HG03103 (cell line): ENCODE measurements around the gene POP7.

Experiments
- ATAC-seq: cut with Tn5 transposase; IDR thresholded peaks from one replicate; pipeline ENCODE4 v1.9.1; 2021; ENCODE audit warnings: low read depth; ENCODE audit not compliant: unreplicated experiment

The POP7 gene

DNA sequence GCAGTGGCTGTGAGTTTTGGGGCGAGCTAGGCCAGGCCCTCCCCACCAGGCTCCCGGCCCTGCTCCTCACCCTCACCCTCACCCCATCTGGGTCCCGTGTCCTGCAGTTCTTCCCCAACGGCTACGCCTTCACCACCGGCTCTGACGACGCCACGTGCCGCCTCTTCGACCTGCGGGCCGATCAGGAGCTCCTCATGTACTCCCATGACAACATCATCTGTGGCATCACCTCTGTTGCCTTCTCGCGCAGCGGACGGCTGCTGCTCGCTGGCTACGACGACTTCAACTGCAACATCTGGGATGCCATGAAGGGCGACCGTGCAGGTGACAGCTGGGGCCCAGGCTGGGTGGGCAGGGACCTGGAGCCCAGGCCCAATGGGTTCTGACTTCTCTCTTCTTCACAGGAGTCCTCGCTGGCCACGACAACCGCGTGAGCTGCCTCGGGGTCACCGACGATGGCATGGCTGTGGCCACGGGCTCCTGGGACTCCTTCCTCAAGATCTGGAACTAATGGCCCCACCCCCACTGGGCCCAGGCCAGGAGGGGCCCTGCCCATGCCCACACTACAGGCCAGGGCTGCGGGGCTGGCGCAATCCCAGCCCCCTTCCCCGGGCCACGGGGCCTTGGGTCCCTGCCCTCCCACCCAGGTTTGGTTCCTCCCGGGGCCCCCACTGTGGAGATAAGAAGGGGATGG, 27.5 kb upstream of the POP7 start:
- ATAC-seq, result no peak

DNA sequence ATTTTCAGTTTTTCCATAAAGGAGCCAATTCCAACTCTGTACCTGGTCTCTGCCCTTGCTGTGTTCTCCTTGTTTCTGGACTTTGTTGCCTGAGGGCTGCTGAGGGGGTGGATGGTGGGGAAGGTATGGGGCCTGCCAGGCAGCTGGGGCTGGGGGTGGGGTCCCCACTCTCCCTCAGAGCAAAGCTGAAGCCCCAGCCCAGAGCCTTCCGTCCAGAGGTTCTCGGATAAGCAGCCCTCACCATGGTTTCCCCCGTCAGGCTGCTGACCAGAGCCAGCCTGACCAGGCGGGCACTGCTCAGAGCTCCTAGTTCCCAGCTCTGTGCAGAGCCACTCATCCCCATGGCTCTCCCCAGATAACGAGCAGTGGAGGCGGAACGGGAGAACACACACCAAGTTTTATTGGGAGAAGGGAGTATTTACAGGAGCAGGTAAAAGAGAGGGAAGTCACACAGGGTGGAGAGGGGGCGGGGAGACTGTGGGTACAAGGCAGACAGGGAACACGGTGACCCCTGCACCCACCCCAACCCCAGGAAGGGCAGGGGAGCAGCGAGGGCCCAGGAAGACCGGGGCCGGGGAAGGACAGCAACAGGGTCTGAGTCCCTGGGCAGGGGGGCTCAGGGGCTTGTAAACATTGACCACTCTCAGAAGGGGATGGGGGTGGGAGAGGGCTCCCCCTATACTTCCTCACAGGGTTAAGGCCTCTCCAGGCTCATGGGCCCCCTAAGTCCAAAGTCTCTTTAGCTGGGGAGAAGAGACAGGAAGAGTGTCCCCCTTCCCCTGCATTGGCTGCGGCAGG, 26.6 kb upstream of the POP7 start:
- ATAC-seq, result no peak

DNA sequence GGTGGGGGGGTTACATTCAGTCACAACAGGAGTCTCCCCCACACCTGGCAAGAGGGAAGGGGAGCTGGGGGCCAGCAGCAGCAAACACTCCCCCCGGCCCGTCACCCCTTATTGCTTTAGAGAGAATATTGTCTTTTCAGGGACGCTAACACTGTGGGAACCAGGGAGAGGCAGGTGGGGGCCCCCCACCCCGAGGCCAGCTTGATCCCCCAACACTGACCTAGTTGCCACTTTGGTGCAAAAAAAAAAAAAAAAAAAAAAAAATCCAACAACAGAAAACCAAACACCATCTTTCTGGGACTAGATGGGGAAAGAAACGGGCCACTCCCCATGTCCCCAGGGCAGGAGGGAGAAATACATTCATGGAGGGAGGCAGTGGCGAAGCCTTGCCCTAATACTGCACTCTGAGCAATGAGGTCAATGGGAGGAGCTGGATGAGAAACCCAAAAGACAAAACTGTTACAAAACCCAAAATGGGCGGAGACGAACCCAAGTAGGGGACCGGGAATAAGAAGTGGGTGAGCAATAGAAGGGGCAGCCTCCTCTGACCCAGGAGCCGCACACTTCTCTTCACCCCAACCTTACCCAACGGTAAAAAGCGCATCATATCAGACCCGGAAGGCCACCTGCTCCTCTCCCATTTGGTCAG, 25.9 kb upstream of the POP7 start:
- no peak for ATAC-seq

DNA sequence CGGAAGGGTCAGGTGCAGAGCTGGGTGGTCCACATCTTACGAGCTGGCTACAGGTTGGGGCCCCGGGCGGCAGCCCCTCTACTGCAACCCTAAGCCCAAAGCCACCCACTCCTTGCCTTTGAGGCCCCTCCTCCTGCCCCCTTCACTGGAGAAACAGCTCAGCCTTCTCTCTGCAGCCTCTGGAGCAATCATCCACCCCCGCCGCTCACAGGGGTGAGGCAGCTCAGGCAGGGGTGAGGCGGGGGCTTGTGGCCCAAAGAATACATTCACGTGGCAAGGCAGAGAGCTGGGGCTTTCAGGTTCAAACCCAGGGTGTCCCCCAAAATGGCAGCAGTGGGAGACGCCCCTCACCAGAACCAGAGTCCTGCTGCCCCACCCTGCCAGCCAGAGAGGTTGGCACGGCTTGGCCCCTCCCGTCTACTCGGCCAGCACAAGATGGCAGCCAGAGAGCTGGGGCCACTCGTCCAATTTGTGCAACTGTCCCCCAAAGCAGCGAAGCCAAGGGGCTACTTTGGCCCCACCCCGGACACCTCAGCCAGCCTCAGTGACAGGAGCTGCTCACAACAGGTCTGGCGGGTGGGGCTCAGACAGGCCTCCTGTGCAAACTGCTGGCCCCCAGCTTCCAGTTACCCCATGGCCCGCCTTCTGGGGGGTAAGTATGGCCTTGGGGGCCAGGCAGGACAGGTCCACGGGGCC, 25.2 kb upstream of the POP7 start:
- ATAC-seq, result no peak

DNA sequence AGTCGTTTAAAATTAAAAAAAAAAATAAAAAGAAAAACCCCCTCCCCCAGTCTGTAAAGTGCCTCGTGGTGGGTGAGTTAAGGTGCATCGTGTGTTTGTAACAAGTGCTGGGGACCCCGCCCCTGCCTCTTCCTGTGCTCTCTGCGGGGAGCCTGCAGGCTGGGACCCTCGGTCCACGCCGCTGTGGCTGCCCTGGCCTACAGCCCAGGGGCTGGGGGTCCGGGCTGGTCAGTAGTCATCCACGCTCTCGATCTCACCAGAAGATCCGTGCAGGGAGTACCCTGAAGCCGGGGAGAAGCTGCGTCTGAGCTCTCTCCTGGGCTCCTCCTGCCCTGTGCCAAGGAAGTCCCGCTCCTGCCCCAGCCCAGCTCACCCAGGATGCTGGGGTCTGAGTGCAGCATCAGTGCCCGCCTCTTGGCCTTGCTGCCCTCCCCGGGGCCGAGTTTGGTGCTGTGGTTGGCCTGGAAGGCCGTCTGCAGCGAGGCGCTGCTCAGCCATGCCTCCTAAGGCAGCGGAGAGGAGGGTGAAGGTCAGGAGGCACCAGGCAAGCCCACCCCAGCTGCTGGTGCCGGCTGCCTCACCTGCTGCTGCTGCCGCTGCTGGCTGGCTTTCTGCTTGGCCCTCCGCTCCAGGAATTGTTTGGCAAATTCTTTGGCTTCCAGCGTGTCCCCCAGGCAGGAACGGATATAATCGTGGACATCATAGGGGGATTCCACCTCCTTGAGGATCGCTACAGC, 24.3 kb upstream of the POP7 start:
- no peak for ATAC-seq

DNA sequence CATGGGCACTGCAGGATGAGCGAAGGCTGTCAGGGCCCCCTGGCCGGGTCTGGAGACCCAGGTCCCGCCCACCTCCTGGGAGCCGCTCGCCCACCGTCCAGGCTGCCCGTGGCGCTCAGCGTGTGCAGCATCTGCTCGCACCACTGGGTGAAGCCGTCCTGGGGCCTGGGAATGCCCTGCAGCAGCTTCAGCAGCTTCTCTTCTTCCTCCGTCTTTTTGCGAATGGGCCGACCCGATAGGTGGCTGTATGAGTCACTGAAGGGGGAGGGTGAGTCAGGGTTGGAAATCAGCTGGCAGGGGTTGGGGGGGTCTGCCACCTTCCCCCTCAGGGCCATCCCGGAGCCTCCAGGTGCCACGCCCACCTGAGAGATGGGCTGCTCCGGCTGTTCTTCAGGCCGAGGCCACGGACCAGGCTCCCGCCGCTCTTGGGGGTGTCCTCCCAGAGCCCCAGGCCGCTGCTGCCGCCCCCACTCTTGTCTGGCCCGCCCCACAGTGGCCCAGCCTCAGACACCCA, 23.6 kb upstream of the POP7 start:
- no peak for ATAC-seq

DNA sequence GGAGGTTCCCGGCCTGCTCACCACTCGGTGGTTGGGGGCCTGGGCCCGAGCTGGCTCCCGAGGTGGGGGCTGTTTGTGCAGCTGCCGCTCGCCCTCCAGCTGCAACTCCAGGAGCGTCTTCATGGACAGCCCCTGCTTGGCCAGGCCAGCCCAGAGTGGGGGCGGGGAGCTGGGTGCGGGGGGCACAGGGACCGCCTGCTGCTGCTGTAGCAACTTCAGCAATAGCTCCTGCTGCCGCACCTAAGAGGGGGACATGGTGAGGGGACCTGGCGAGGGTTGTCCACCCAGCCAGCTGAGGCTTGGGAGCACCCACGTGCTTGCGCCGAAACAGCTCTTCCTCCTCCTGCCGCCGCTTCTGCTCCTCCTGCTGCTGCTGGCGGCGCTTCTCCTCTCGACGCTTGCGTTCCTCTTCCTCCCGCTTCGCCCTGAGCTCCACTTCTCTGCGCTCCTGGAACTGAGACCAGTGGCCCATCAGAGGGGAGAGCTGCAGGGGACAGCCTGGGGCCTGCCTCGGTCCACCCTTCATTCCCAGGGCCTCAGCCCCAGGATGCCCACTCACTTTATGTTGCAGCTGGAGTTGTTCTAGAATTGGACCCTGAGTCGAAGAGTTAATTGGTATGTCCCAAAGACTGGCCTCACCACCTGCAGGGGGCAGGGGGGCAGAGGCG, 22.8 kb upstream of the POP7 start:
- no peak for ATAC-seq

DNA sequence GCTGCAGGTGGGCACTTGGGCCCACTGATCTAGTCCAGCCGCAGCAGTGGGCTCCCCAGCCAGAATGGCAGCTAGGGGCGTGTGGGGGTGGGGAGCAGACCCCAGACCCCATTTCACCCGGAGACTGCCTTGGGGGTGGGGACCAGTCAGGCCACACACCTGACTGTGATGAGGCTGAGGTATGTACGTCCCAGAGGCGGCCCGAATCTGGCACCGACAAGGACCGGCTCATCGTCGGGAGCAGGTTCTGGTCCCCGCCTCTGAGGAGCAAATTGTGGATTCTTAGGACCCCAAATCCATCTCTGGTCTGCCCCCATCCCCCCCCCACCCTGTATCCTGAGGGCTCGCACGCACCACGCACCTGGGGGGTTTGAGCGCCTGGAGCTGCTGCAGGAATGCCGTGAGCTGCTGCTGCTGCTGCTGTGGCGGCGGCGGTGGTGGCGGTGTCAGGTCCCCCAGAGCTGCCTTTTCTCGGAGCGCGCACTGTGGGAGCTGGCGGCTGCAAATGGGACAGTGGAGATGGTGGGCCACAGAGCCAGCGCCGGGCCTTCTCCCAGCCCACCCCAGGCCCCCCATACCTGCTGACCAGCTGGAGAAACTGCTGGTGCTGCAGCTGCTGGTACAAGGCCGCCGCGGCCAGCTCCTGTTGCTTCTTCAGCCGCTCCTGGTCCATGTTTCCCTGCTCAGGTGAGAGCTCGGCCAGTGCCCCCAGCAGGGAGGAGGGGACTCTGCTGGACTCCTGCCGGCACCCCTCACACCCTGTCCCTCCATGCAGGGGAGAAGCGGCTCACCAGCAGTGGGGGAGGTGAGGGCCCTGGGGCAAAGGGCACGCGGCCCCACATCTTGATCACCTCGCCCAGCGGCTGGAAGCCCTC, 22.0 kb upstream of the POP7 start:
- ATAC-seq, result no peak

DNA sequence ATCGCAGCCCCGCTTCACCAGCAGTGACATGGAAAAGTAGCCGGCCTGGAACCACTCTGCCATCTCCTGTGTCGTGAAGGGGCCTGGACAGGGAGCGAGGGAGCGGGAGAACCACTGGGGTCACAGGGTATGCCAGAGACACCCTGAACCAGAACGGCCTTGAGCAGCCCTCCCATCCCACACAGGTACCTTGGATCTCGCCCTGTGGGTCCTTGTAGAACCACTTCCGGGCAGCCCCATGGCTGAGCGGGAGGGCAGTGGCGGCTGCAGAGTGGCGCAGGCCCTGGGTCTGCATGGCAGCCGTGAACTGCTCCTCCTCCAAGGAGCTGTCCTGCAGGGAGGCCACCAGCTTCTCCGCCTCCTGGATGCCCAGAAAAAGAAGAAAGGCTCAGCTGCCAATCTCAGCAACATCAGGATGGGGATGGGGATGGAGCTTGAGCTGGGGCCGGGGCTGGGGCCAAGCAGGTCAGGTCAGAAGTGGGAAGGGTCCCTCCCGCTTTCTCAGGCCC, 21.3 kb upstream of the POP7 start:
- no peak for ATAC-seq

DNA sequence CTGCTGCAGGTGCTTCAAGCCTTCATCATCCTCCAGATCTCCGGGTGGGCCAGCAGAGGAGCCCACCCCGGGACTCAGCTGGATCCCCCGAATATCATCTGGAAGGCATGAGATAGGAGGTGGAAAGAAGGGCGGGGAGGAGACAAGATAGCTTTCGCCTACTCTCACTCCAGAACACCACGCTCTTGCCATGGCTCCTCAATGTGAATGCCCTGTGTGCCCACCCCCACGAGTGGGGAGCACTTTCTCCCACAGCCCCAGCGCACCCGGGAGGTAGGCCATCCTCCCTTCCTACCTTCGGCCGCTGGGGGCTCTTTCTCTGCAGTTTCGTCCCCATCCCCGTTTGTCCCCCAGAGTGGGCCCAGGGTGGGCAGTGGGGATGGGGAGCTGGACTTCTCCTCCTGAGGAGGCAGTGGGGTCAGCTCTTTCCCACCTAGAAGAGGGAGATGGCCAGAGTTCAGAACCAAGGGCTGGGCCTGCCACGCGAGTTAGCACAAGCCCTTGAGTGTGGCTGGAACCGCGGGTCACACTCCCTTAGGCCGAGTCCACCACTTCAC, 20.8 kb upstream of the POP7 start:
- ATAC-seq, result no peak

DNA sequence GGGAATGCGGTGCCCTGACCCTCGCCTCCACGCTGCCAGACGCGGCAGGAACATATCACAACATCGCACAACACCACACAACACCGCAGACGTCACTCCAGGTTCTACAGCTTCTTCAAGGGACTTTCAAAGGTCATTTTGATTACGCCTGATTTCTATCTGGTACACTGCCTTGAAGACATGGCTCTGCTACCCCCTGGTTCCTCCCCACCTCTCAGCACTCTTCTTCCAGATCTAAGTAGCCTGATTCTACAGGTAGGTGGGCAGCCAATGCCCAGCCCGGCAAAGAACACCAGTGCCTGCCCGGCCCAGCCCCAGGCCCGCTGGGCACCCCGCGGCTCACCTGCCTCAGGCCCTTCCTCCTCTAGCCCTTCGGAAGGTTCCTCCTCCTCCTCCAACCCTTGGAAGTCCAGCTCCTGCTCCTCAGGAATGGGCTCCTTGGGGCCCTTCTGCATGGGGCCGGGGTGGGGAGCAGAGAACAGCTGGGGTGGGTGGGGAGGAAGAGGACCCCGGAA, 20.2 kb upstream of the POP7 start:
- ATAC-seq, result no peak

DNA sequence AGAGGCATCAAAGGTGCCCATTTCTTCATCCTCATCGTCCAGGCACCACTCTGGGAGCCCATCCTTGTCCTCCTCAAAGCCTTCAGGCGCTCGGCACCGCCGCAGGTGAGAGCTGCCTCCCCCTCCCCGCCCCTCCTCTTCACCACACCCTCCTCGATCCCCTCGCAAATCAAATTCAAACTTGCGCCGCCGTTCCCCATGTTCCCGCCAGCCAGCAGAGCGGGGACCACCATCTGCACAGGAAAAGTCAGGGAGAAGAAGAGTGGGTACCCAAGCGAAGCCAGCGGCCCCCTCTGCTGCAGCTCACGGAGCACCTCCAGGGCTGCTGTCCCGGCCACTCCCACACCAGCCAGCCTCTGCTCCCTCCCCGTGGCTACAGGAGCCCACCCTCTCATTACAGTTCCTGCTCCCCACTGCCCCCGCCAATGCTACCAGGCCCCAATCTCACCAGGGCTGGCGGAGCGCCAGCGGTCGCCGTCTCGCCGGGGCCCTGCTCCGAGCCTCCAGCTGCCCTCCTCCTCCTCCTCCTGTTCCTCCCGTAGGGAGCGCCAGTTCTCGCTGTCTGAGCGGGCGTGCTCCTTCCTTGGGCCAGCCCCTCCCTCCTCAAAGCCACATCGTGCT, 19.6 kb upstream of the POP7 start:
- ATAC-seq, result no peak

DNA sequence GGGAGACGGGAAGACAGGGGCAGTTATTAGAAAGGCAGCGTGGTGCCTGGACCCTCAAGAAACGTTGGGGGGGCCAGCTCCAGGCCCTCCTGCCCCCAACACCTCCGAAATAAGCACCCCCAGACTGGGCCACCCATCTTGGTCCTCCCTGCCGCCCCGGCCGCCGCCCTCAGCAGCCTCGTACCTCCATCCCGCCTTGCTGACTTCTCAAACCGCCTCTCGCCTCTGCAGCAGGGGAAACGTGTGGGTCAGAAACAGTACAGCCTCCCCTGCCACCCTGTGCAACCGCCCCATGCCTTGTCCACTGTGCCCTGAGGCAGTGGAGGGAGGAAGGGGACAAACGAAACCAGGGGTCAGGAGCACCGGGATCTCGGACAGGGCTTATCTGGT, 19.1 kb upstream of the POP7 start:
- ATAC-seq, result no peak

DNA sequence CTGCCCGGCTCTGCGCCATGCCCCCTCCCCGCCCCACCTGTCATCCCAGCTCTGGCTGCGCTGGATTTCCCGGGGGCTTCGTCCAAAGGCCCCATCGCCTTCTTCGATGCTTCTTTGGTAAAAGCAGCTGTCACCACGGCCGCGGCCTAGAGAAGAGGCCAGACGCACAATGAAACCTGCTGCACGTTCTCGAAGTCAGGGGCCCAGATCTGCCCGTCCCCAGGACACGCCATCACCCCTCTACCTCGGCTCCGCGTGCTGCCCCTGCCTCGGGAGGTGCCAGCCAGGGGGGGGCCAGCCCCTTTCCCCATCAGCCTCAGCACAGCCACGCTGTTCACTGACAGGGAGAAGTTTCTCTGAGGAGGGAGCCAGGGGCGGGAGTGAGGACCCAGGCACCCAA, 18.7 kb upstream of the POP7 start:
- no peak for ATAC-seq

DNA sequence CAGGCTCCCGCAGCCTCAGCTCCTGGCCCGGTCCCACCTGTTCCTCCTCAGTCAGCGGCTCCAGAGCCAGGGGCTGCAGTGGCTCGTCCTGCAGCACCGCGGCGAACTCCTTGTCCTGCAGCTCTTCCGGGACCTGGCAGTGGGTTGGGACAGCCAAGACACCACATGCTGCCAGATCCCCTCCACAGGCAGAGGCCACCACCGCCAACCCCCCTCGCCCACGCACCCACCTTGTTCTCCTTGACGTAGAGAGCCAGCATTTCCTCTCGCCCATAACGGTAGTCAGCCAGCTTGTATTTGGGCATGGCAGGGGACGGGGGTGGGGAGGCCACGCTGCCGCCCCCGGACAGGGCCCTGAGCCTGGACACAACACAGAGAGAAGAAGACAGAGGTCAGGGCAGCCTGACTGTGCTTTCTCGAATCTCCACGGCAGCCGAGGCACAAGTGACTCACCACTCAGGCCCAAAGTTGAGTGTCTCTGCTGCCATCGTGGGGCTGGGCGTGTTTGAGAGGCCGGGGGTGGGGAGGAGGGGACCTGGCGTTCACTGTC, 18.1 kb upstream of the POP7 start:
- ATAC-seq, result no peak

DNA sequence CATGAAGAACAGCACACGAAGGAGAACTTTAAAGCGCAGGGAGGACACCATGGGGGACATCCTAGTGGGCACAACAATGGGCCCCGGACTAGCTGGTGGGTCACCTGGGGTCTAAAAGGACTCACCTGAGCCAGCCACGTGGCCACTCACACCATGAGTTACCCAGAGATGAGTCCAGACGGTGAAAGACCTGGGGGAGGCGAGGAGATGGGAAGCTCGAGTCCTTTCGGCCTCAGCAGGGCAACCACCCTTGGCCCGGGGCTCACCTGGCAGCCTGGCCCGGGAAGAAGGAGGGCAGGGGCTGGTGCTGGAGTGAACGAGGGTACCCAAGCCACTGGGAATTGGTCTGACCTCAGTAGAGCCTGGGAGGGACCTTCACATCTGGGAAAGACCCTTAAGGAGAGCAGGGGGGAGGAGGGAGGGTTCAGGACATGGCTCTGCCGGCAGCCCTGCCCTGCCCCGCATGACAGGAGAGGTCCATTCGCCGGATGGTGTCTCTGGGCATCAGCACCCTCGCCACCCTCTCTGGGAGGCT, 17.5 kb upstream of the POP7 start:
- no peak for ATAC-seq
